Mesothelial cell of epicardium (in vitro differentiated cells): ENCODE results near the gene DDX31. TPM values are rescaled to one million over a fixed set of nuclear protein-coding genes. Genes with fewer than 3 reads are reported as not detected.

Experiments
- DNase-seq, 2 experiments: peaks; one replicate each; pipeline ENCODE4 v3.0.0; 2021; ENCODE audit warnings: low spot score in 2 of 2; ENCODE audit not compliant: unreplicated experiment in 2 of 2
- H3K27ac Mint-ChIP-seq: 2 replicates; pipeline ENCODE4 v1.8.0; 2021; ENCODE audit warnings: mixed read lengths
- H3K27me3 Mint-ChIP-seq: 2 replicates; pipeline ENCODE4 v1.8.0; 2021; ENCODE audit warnings: low read depth, mixed read lengths
- H3K36me3 Mint-ChIP-seq: 2 replicates; pipeline ENCODE4 v1.8.0; 2021; ENCODE audit warnings: mixed read lengths
- H3K4me1 Mint-ChIP-seq: 2 replicates; pipeline ENCODE4 v1.8.0; 2021; ENCODE audit warnings: mixed read lengths
- H3K4me3 Mint-ChIP-seq: 2 replicates; pipeline ENCODE4 v1.8.0; 2021; ENCODE audit warnings: mild to moderate bottlenecking, moderate library complexity, mixed read lengths
- H3K9me3 Mint-ChIP-seq: 2 replicates; pipeline ENCODE4 v1.8.0; 2021; ENCODE audit warnings: mixed read lengths
- total RNA-seq: library from RNA; stranded (reverse); gene quantifications from 3 replicates; pipeline ENCODE4 v1.2.1, GENCODE V29; 2021
- TF ChIP-seq, protein P1 (sequence below): fragments of 200-600 bp; sonication (generic); IDR thresholded peaks from one replicate; pipeline ENCODE4 v1.5.0; 2021; ENCODE audit warnings: antibody characterized with exemption; ENCODE audit not compliant: unreplicated experiment

The DDX31 gene
- total RNA-seq, 1 donor from 2014 or later = 22.9 TPM

GRCh38 chr9:132547976-132548730 lies 121.6 kb downstream of the DDX31 start:
- Mint-ChIP-seq H3K27ac (no peak overlapping the region), H3K4me3 (no peak overlapping the region)

GRCh38 chr9:132547436-132547835 lies 122.3 kb downstream of the DDX31 start:
- Mint-ChIP-seq H3K27me3 (peaks cover 20% of the 10 kb centered on the region), H3K36me3 (no peaks in the 10 kb centered on the region), H3K4me3 (no peak overlapping the region), H3K4me1 (peaks cover 33% of the 10 kb centered on the region), H3K9me3 (no peaks in the 10 kb centered on the region), H3K27ac (no peak overlapping the region)
- TF ChIP-seq, protein P1, sequence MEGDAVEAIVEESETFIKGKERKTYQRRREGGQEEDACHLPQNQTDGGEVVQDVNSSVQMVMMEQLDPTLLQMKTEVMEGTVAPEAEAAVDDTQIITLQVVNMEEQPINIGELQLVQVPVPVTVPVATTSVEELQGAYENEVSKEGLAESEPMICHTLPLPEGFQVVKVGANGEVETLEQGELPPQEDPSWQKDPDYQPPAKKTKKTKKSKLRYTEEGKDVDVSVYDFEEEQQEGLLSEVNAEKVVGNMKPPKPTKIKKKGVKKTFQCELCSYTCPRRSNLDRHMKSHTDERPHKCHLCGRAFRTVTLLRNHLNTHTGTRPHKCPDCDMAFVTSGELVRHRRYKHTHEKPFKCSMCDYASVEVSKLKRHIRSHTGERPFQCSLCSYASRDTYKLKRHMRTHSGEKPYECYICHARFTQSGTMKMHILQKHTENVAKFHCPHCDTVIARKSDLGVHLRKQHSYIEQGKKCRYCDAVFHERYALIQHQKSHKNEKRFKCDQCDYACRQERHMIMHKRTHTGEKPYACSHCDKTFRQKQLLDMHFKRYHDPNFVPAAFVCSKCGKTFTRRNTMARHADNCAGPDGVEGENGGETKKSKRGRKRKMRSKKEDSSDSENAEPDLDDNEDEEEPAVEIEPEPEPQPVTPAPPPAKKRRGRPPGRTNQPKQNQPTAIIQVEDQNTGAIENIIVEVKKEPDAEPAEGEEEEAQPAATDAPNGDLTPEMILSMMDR = no peak
- no peak for DNase-seq

More at GRCh38 chr9:132547976-132548730, 121.6 kb downstream of the DDX31 start:
- peaks cover 33% of the 10 kb centered on the region for H3K4me1 Mint-ChIP-seq
- TF ChIP-seq, protein P1 = no peak
- H3K36me3 Mint-ChIP-seq = no peaks in the 10 kb centered on the region
- peaks cover 18% of the 10 kb centered on the region for H3K27me3 Mint-ChIP-seq
- H3K9me3 Mint-ChIP-seq = no peaks in the 10 kb centered on the region
- DNase-seq = no peak

DNA sequence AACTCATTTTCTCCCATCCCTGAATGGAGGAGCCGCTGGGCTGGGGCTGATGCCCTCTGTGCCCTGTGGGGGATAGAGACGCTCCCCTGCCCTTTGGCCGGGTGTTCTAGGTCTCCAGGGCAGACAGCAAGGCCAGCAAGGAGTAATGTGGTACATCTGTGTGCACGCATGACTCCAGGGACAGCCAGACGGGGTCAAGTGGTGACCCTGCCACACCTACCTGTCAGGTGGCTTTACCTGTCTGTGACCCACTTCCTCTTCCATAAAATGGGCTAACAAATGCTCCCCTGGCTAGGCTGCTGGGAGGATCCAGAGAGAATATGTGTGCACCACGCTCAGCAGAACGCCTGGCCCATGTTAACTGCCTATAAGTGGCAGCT lies 122.7 kb downstream of the DDX31 start:
- TF ChIP-seq, protein P1 = no peak
- no peak for DNase-seq
- H3K27me3 Mint-ChIP-seq = peaks cover 20% of the 10 kb centered on the region
- no peak overlapping the region for H3K27ac Mint-ChIP-seq
- no peaks in the 10 kb centered on the region for H3K9me3 Mint-ChIP-seq
- no peak overlapping the region for H3K4me3 Mint-ChIP-seq
- H3K36me3 Mint-ChIP-seq = no peaks in the 10 kb centered on the region
- peaks cover 33% of the 10 kb centered on the region for H3K4me1 Mint-ChIP-seq

DNA sequence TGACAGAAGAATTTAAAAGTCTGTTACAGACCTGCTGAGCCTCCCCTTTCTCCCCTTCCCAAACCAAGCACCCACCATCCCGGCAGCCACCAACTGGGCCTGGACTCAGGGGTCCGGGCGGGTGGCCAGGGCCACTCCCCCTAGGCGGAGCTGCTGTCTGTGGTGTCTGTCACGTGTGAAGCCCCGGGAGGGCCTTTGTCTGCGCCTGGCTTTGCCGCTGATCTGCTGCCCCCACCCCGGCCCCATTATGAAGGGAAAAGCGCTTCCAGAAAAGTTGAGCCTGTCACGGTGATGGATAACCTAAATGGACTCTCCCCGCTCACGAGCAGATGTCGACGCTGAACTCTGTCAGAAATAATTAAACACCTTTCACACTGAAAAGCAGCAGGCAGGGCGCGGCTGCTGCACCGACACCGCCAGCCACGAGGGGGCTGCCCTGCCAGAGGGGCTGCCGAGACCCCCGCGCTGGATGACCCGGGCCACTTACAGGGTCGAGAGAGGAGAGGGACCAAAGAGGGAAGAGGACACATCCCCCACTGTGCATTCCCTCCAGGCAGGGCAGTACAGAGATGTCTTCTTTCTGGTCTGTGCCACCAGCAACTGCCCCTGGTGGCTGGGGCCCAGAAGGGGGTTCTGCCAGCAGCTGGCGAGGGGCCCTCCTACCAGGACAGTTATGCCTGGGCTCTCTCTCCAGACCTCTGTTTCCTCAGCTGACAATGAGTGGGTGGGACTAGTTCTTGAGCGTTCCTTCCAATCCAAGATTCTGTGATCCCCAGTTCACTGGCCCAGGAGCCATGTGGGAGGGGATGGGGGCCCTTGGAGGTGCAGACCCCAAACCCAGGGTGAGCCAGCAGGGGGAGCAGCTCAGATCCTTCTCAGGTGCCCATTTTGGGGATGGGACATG lies 123.4 kb downstream of the DDX31 start:
- Mint-ChIP-seq H3K27me3 (peaks cover 16% of the 10 kb centered on the region), H3K9me3 (no peaks in the 10 kb centered on the region), H3K36me3 (no peaks in the 10 kb centered on the region), H3K4me3 (peak overlapping the region; percentile 64), H3K4me1 (peaks cover 33% of the 10 kb centered on the region), H3K27ac (peak overlapping the region; percentile 30)
- DNase-seq = peak in 1 of 2 experiments; percentile 65
- TF ChIP-seq, protein P1 = peak; percentile 69

GRCh38 chr9:132545578-132545977 lies 124.2 kb downstream of the DDX31 start:
- H3K36me3 Mint-ChIP-seq = no peaks in the 10 kb centered on the region
- H3K27ac Mint-ChIP-seq = no peak overlapping the region
- DNase-seq = no peak
- H3K4me3 Mint-ChIP-seq = peak overlapping the region; percentile 64
- H3K4me1 Mint-ChIP-seq = peaks cover 33% of the 10 kb centered on the region
- peaks cover 12% of the 10 kb centered on the region for H3K27me3 Mint-ChIP-seq
- TF ChIP-seq, protein P1 = no peak
- no peaks in the 10 kb centered on the region for H3K9me3 Mint-ChIP-seq
